GM19397 (cell line): ENCODE data around the gene PFAS.
"Not testable (repeated sequence)": the region's sequence is repeated elsewhere in the genome, so short reads cannot be mapped to it uniquely, and the experiment has no call there.

Experiments
- ATAC-seq: cut with Tn5 transposase; IDR thresholded peaks from one replicate; pipeline ENCODE4 v1.9.1; 2021; ENCODE audit warnings: mild to moderate bottlenecking, moderate library complexity; ENCODE audit not compliant: unreplicated experiment

The PFAS gene

GRCh38 chr17:8226536-8227237 is 22.4 kb upstream of the PFAS start:
- no peak for ATAC-seq

- ATAC-seq: no peak
Measured at GRCh38 chr17:8227238-8227581, 21.9 kb upstream of the PFAS start.

- no peak for ATAC-seq
Measured at GRCh38 chr17:8231701-8232100, 17.4 kb upstream of the PFAS start.

DNA sequence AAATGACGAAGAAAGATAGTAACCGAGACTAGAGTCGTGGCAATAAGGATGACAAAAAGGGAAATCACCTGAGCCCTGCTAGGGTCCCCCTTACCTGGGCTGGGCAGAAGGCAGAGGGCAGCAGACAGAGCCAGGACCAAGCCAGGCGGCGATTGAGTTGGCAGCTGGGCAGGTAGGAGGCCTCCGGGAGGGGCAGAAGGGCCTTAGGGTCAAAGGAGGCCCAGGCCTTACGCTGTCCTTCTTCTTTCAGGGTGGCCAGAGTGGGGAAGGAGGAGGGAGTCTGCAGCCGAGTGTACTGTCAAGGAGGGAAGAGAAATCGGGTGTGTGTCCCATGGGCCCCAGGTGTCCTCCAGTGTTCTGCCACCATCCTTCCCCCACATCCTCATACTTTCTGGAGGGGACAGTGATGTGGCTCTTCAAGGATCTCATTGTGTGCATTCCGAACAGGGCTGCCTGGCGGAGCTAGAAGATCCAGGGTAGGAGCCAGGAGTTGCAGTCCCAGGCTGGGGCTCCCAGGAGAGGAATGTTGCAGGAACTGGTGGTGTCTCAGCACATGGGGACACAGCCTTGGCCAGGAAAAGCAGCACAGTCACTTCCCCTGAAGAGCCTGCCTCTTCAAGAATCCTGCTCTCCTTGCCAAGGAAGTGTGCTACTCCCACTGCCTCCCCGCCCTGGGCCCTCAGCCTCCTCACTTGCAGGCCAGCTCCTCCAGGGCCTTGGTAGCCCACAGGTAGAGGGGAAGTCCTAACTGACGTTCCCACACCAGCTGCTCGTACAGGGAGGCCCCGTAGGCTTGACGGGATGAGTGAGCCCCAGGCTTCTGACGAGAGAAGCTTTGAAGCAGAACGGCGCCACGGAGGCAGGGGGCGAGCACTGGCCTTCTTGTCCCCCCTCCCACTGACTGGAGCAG is 14.5 kb upstream of the PFAS start:
- ATAC-seq: no peak

DNA sequence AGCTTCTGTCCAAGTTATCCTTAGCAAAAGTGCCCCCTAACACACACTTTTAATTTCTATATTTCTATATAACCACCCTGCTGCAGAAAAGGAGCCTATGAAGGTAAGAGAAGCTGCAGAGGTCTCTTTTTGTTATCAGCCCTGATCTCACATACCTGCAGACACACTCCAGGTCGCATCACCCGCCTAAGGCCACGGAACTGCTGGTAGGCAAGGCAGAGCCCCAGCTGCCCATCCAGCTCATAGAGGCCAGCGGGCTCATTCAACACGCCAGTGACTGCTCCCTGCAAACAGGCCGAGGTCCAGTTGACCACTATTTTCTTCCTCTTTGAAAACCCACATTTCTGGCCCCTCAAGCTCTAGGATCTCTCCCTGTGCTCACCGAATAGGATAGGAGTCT is 13.4 kb upstream of the PFAS start:
- ATAC-seq: no peak

- no peak for ATAC-seq
Measured at GRCh38 chr17:8237175-8237574, 11.9 kb upstream of the PFAS start.

- no peak for ATAC-seq
Measured at GRCh38 chr17:8237886-8238285, 11.2 kb upstream of the PFAS start.

- ATAC-seq: no peak
Measured at GRCh38 chr17:8243827-8244226, 5.3 kb upstream of the PFAS start.

DNA sequence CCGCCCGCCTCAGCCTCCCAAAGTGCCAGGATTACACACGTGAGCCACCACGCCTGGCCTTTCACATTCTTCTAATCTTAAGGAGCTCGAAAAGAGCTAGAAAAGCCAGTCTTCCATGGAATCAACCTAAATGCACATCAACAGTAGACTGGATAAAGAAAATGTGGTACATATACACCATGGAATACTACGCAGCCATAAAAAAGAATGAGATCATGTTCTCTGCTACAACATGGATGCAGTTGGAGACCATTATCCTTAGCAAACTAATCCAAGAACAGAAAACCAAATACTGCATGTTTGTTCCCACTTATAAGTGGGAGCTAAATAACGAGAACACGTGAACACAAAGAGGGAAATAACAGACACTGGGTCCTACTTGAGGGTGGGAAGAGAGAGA is 4.3 kb upstream of the PFAS start:
- ATAC-seq: no peak

DNA sequence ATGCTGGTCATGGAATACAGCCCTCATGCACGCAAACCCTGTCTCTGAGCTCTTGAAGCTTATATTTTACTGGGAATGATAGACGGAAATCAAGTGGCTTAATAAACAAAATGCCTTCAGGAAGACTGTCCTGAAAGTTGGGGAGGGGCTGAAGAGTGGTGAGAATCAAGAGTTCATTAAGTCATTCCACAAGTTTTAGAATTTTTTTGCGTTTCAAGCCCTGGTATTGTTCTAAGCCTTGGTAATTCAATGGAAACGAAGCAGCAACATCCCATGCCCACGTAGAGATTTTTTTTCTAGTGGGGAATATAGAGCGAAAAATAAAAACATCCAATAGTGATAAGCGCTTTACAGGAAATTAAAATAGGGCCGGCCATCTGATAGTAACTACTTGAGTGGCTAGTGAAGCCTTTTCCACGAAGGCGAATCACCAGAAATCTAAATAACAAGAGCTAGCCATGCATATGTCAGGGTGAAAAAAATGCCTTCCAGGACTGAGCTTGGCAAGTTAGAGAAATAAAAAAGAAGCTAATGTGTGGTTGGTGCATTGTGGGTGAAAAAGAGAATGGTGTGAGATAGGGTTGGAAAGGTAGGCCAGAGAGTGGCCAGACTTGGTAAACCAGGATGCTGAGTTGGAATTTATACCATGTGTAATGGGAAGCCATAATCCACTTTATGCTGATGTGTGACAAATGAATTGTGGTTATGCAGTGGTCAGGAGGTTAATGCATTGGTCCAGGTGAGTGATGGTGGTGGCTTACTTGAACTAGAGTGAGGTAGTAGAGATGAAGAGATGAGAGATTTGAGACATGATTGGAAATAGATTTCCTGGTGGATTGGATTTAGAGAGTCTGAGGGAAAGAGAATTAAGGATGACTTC is 772 bp downstream of the PFAS start:
- no peak for ATAC-seq

DNA sequence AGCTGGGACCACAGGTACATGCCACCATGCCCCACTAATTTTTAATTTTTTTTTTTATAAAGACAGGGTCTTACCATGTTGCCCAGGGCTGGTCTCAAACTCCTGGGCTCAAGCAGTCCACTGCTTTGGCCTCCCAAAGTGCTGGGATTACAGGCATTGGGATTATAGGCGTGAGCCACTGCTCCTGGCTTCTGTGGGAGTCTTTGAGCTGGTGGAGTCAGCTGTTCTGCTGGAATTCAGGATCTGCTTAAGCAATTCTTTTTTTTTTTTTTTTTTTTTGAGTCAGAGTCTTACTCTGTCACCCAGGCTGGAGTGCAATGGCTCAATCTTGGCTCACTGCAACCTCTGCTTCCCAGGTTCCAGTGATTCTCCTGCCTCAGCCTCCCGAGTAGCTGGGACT is 2.3 kb downstream of the PFAS start:
- not testable (repeated sequence) for ATAC-seq

GRCh38 chr17:8253801-8254200 is 4.7 kb downstream of the PFAS start:
- no peak for ATAC-seq

DNA sequence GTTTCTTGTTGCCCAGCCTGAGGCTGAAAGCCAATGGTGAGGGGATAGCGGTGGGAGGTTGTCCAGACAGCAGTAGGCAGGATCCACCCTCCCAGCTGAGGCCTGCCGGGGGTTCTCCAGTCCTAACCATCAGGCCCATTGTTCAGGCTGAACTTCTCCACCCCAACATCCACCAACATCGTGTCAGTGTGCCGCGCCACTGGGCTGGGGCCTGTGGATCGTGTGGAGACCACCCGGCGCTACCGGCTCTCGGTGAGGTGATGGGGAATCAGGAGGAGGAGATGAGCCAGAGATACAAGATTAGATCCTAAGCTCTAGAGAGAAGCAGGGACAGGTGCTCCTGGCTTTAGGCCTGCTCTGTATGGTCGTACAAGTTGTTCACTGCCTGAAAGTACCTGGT is 5.8 kb downstream of the PFAS start:
- ATAC-seq: no peak

DNA sequence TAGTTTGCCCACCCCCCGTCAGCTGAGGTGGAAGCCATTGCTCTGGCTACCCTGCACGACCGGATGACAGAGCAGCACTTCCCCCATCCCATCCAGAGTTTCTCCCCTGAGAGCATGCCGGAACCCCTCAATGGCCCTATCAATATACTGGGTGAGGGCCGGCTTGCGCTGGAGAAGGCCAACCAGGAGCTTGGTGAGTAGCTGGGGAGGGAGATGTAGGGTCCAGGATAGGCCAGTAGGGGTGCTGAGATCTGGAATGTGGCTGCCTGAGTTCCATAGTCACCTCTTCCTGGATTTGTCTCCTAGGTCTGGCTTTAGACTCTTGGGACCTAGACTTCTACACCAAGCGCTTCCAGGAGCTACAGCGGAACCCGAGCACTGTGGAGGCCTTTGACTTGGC is 6.4 kb downstream of the PFAS start:
- no peak for ATAC-seq

DNA sequence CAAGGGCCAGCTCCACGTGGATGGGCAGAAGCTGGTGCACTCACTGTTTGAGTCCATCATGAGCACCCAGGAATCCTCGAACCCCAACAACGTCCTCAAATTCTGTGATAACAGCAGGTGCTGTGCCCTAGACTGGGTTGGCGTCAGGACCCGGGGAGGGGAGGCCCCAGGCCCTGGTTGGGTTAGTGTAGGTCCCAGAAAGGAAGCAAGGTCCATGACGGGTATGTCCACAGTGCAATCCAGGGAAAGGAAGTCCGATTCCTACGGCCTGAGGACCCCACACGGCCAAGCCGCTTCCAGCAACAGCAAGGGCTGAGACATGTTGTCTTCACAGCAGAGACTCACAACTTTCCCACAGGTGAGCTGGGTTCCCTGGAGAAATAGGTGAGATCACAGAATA is 7.2 kb downstream of the PFAS start:
- ATAC-seq: no peak

DNA sequence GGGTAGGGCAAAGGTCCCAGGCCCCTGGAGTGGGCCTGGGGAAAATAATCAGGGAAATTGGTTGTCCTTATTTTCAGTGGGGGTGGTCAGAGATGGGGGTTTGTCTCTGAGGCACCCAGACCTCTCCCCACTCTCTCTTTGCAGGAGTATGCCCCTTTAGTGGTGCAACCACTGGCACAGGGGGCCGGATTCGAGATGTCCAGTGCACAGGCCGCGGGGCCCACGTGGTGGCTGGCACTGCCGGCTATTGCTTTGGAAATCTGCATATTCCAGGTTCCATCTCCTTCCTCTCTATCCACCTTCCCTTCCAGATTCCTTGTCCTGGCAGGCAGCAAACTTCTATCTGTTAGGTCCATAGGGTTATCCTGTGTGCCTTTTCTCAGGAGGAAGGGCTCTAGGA is 7.6 kb downstream of the PFAS start:
- no peak for ATAC-seq

GRCh38 chr17:8257801-8258200 is 8.7 kb downstream of the PFAS start:
- no peak for ATAC-seq

- no peak for ATAC-seq
Measured at GRCh38 chr17:8264320-8264719, 15.2 kb downstream of the PFAS start.

GRCh38 chr17:8264836-8265542 is 15.9 kb downstream of the PFAS start:
- no peak for ATAC-seq

DNA sequence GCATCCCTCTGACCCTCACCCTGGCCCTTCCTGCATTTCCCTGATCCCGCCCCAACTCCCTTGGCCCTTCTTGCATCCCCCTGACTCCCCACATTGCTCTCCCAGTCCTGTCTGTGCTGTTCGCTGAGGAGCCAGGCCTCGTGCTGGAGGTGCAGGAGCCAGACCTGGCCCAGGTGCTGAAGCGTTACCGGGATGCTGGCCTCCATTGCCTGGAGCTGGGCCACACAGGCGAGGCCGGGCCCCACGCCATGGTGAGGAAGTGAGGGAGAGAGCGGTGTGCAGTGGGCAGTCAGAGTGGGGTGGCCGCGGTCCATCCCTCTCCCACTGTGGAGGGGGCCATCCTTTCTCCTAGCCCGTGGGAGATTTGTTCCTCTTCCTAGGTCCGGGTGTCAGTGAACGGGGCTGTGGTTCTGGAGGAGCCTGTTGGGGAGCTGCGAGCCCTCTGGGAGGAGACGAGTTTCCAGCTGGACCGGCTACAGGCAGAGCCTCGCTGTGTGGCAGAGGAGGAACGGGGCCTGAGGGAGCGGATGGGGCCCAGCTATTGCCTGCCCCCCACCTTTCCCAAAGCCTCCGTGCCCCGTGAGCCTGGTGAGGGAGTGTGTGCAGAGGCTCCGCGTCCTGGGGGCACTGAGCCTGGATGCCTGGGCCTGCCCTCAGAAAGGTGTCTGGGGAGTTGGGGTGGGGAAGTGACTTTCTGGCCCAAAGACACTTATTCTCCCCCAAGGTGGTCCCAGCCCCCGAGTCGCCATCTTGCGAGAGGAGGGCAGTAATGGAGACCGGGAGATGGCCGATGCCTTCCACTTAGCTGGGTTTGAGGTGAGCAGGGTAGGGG is 17.8 kb downstream of the PFAS start:
- no peak for ATAC-seq
